CD4-positive, alpha-beta T cell treated with Interleukin-21 for 1 hour (primary cell): ENCODE measurements around the gene SRSF7.

Experiments used
- DNase-seq: peaks from one replicate; pipeline ENCODE4 v3.0.0-alpha.2; 2020

The SRSF7 gene

GRCh38 chr2:38698467-38699003 is 52.6 kb downstream of the SRSF7 start:
- no peak for DNase-seq

GRCh38 chr2:38697116-38697840 is 53.9 kb downstream of the SRSF7 start:
- DNase-seq, result peak; percentile 81
